Activated CD4-positive, alpha-beta T cell treated with anti-CD3 and anti-CD28 coated beads, Interleukin-10, Interleukin-2, amounts not matched to agents 100 ng/mL and 50 ng/mL, durations not matched to agents 16 hours and 8 hours (primary cell): ENCODE data around the gene FAM13C.
A peak's percentile ranks its signal among the peaks of the same experiment; 100 is the strongest.
"Not testable (repeated sequence)": the region's sequence is repeated elsewhere in the genome, so short reads cannot be mapped to it uniquely, and the experiment has no call there.

Experiments used
- DNase-seq: peaks from one replicate; pipeline ENCODE4 v3.0.0-alpha.2; 2020

Gene FAM13C

GRCh38 chr10:59271160-59271559, 91.2 kb downstream of the FAM13C start:
- DNase-seq = no peak

- DNase-seq = no peak
Measured at GRCh38 chr10:59270492-59270891, 91.9 kb downstream of the FAM13C start.

GRCh38 chr10:59269651-59270050, 92.7 kb downstream of the FAM13C start:
- DNase-seq = no peak

GRCh38 chr10:59268460-59268859, 93.9 kb downstream of the FAM13C start:
- no peak for DNase-seq

GRCh38 chr10:59266321-59266720, 96.0 kb downstream of the FAM13C start:
- no peak for DNase-seq

- DNase-seq = no peak
Measured at GRCh38 chr10:59265141-59265540, 97.2 kb downstream of the FAM13C start.

- no peak for DNase-seq
Measured at GRCh38 chr10:59258890-59259289, 103.5 kb downstream of the FAM13C start.

GRCh38 chr10:59257224-59257623, 105.1 kb downstream of the FAM13C start:
- no peak for DNase-seq

GRCh38 chr10:59255463-59255862, 106.9 kb downstream of the FAM13C start:
- no peak for DNase-seq

- no peak for DNase-seq
Measured at GRCh38 chr10:59252491-59252890, 109.9 kb downstream of the FAM13C start.

- no peak for DNase-seq
Measured at GRCh38 chr10:59245686-59246085, 116.7 kb downstream of the FAM13C start.

- DNase-seq = no peak
Measured at GRCh38 chr10:59244871-59245270, 117.5 kb downstream of the FAM13C start.

GRCh38 chr10:59243611-59244195, 118.6 kb downstream of the FAM13C start:
- no peak for DNase-seq

GRCh38 chr10:59242991-59243390, 119.4 kb downstream of the FAM13C start:
- no peak for DNase-seq

- no peak for DNase-seq
Measured at GRCh38 chr10:59242057-59242456, 120.3 kb downstream of the FAM13C start.

- peak; percentile 13 for DNase-seq
Measured at GRCh38 chr10:59240582-59241183, 121.7 kb downstream of the FAM13C start.

- DNase-seq = not testable (repeated sequence)
Measured at GRCh38 chr10:59239108-59239507, 123.2 kb downstream of the FAM13C start.

- DNase-seq = no peak
Measured at GRCh38 chr10:59237775-59238174, 124.6 kb downstream of the FAM13C start.

- no peak for DNase-seq
Measured at GRCh38 chr10:59236064-59236697, 126.2 kb downstream of the FAM13C start.

GRCh38 chr10:59234816-59235429, 127.4 kb downstream of the FAM13C start:
- DNase-seq = peak; percentile 6

GRCh38 chr10:59234194-59234593, 128.2 kb downstream of the FAM13C start:
- no peak for DNase-seq

GRCh38 chr10:59229441-59229840, 132.9 kb downstream of the FAM13C start:
- DNase-seq = no peak

- DNase-seq = no peak
Measured at GRCh38 chr10:59227136-59227673, 135.1 kb downstream of the FAM13C start.

- DNase-seq = no peak
Measured at GRCh38 chr10:59225211-59225610, 137.1 kb downstream of the FAM13C start.
